ENCODE results near the gene RAPH1.

GRCh38 chr2:203533676-203534591 lies 1.2 kb downstream of the RAPH1 start:
- TF ChIP-seq CTCF (IDR thresholded peaks at IDR 0.05): no peak
- TF ChIP-seq POLR2A (IDR thresholded peaks at IDR 0.05): no peak
